Spleen (tissue), 3 donors: ENCODE measurements around the gene RBBP8NL.

ENCODE experiments used
- POLR2A ChIP-seq, 3 donors: fragments of 450-650 bp; IDR thresholded peaks; one replicate each; pipeline ENCODE4 v1.5.1; 2017; ENCODE audit warnings: antibody characterized with exemption in 3 of 3, mild to moderate bottlenecking in 1 of 3
- POLR2AphosphoS5 ChIP-seq, 3 donors: sonication (generic); formaldehyde crosslinking; IDR thresholded peaks; one replicate each; pipeline ENCODE4 v1.5.1; 2017; ENCODE audit warnings: antibody characterized with exemption in 3 of 3

GRCh38 chr20:62455929-62456328 is 28.6 kb upstream of the RBBP8NL start:
- TF ChIP-seq POLR2A (IDR thresholded peaks at IDR 0.05) (no peak), POLR2AphosphoS5 (IDR thresholded peaks at IDR 0.05) (no peak)
